ENCODE measurements around the gene GPR119. TPM values are rescaled to one million over a fixed set of nuclear protein-coding genes. Genes with fewer than 3 reads are reported as not detected.
"Not testable (repeated sequence)": the region's sequence is repeated elsewhere in the genome, so short reads cannot be mapped to it uniquely, and the experiment has no call there.

The GPR119 gene
- total RNA-seq, 1 donor from 2014 or later, result not detected

GRCh38 chrX:130339408-130340222 lies 45.9 kb downstream of the GPR119 start, which contains the start of gene SLC25A14:
SLC25A14 (plus strand) TSS chrX:130339919; CDS start chrX:130340279, 360 bp downstream.
- DNase-seq (ENCODE audit: low spot score), result peak; percentile 70

GRCh38 chrX:130338869-130339268 lies 46.6 kb downstream of the GPR119 start:
- DNase-seq (ENCODE audit: low spot score), result not testable (repeated sequence)

- DNase-seq (ENCODE audit: low spot score), result no peak
These were observed 48.9 kb downstream of the GPR119 start for GRCh38 chrX:130336531-130336930.

Other genes starting within 250 kb of the GPR119 start
- gene AIFM1, start 219.8 kb downstream of the GPR119 start, total RNA-seq, result 28.5 TPM
- gene RAB33A, start 213.7 kb downstream of the GPR119 start, total RNA-seq, result 1.9 TPM
- gene ZNF280C, start 116.8 kb downstream of the GPR119 start, total RNA-seq, result 8.3 TPM
- gene SLC25A14, start 45.8 kb downstream of the GPR119 start, total RNA-seq, result 13.6 TPM
- 17.5 TPM for gene RBMX2, start 16.3 kb upstream of the GPR119 start, total RNA-seq

Measured in ureter (tissue), 1 donor.